ENCODE data around the gene SORL1.
"Not testable (repeated sequence)": the region's sequence is repeated elsewhere in the genome, so short reads cannot be mapped to it uniquely, and the experiment has no call there.

Gene SORL1

GRCh38 chr11:121506237-121506636 is 54.1 kb downstream of the SORL1 start:
- DNase-seq, result not testable (repeated sequence)

- no peak for DNase-seq
These were observed 56.3 kb downstream of the SORL1 start for GRCh38 chr11:121508449-121508848.

GRCh38 chr11:121510438-121510837 is 58.3 kb downstream of the SORL1 start:
- DNase-seq, result no peak

- no peak for DNase-seq
These were observed 60.7 kb downstream of the SORL1 start for GRCh38 chr11:121512468-121513465.

- no peak for DNase-seq
These were observed 61.7 kb downstream of the SORL1 start for GRCh38 chr11:121513807-121514206.

GRCh38 chr11:121514432-121515334 is 62.6 kb downstream of the SORL1 start:
- DNase-seq, result no peak

- no peak for DNase-seq
These were observed 63.2 kb downstream of the SORL1 start for GRCh38 chr11:121515335-121515671.

- no peak for DNase-seq
These were observed 65.9 kb downstream of the SORL1 start for GRCh38 chr11:121517996-121518395.

- no peak for DNase-seq
These were observed 68.4 kb downstream of the SORL1 start for GRCh38 chr11:121520243-121521144.

GRCh38 chr11:121521145-121522042 is 69.3 kb downstream of the SORL1 start:
- no peak for DNase-seq

- DNase-seq, result no peak
These were observed 70.2 kb downstream of the SORL1 start for GRCh38 chr11:121522043-121522941.

- DNase-seq, result no peak
These were observed 71.6 kb downstream of the SORL1 start for GRCh38 chr11:121523581-121524232.

GRCh38 chr11:121524233-121524631 is 72.1 kb downstream of the SORL1 start:
- no peak for DNase-seq

- no peak for DNase-seq
These were observed 73.3 kb downstream of the SORL1 start for GRCh38 chr11:121525376-121525775.

- no peak for DNase-seq
These were observed 78.1 kb downstream of the SORL1 start for GRCh38 chr11:121530257-121530656.

GRCh38 chr11:121533601-121534000 is 81.5 kb downstream of the SORL1 start:
- no peak for DNase-seq

- DNase-seq, result no peak
These were observed 82.3 kb downstream of the SORL1 start for GRCh38 chr11:121534131-121535093.

- no peak for DNase-seq
These were observed 83.1 kb downstream of the SORL1 start for GRCh38 chr11:121535129-121535796.
